IMR-90 (cell line): ENCODE results near the gene SNRPF.

Experiments
- CEBPB ChIP-seq: IDR thresholded peaks from 2 replicates; pipeline ENCODE4 v1.6.1; 2012; ENCODE audit warnings: low read depth, low read length, improper control_type of control experiment
- CHD1 ChIP-seq: IDR thresholded peaks from 2 replicates; pipeline ENCODE4 v1.6.1; 2012; ENCODE audit warnings: low read depth, low read length, improper control_type of control experiment
- MAZ ChIP-seq: IDR thresholded peaks from 2 replicates; pipeline ENCODE4 v1.6.1; 2012; ENCODE audit warnings: low read depth, mild to moderate bottlenecking, low read length, improper control_type of control experiment, moderate library complexity, borderline replicate concordance
- MXI1 ChIP-seq: IDR thresholded peaks from 2 replicates; pipeline ENCODE4 v1.6.1; 2012; ENCODE audit warnings: low read depth, mild to moderate bottlenecking, low read length, moderate library complexity, borderline replicate concordance
- POLR2A ChIP-seq: IDR thresholded peaks from 2 replicates; pipeline ENCODE4 v1.6.1; 2012; ENCODE audit warnings: mild to moderate bottlenecking, low read depth, low read length
- RAD21 ChIP-seq: IDR thresholded peaks from 2 replicates; pipeline ENCODE4 v1.6.1; 2012; ENCODE audit warnings: low read length, improper control_type of control experiment
- RCOR1 ChIP-seq: IDR thresholded peaks from 2 replicates; pipeline ENCODE4 v1.6.1; 2012; ENCODE audit warnings: mild to moderate bottlenecking, low read length, improper control_type of control experiment; ENCODE audit not compliant: insufficient replicate concordance
- RFX5 ChIP-seq: IDR thresholded peaks from 2 replicates; pipeline ENCODE4 v1.8.0; 2012; ENCODE audit warnings: low read depth, mild to moderate bottlenecking, low read length, moderate library complexity
- SMC3 ChIP-seq: fragments of 150-350 bp; IDR thresholded peaks from 2 replicates; pipeline ENCODE4 v1.6.1; 2016; ENCODE audit warnings: low read depth, mild to moderate bottlenecking, antibody characterized with exemption, low read length, moderate library complexity
- TF ChIP-seq, protein P1 (sequence below): conservative IDR thresholded peaks from 2 replicates; pipeline ENCODE4 v1.5.1; 2012; ENCODE audit warnings: mild to moderate bottlenecking, low read depth, low read length, improper control_type of control experiment
- TF ChIP-seq, protein P2 (sequence below): fragments of 150-350 bp; IDR thresholded peaks from 2 replicates; pipeline ENCODE4 v1.6.1; 2016; ENCODE audit warnings: low read depth, mild to moderate bottlenecking, low read length, moderate library complexity, borderline replicate concordance
- TF ChIP-seq, protein P3 (sequence below): fragments of 150-350 bp; IDR thresholded peaks from 2 replicates; pipeline ENCODE4 v1.6.1; 2017; ENCODE audit warnings: mild to moderate bottlenecking, antibody characterized with exemption, low read length, low read depth

DNA sequence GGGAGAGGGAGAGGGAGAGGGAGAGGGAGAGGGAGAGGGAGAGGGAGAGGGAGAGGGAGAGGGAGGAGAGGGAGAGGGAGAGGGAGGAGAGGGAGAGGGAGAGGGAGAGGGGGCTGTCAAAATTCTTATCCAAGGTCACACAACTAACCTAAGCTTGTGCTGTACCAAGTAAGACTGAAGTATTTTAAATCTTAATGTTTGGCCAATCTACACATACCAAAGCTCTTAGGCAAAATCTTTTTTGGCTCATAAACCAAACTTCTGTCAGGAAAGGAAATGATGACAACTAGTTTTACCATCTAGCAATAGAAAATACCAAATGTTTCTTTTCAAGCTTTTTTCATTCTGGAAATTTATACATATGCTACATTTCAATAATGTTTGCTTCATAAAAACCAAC lies 49.8 kb downstream of the SNRPF start:
- TF ChIP-seq, protein P1, sequence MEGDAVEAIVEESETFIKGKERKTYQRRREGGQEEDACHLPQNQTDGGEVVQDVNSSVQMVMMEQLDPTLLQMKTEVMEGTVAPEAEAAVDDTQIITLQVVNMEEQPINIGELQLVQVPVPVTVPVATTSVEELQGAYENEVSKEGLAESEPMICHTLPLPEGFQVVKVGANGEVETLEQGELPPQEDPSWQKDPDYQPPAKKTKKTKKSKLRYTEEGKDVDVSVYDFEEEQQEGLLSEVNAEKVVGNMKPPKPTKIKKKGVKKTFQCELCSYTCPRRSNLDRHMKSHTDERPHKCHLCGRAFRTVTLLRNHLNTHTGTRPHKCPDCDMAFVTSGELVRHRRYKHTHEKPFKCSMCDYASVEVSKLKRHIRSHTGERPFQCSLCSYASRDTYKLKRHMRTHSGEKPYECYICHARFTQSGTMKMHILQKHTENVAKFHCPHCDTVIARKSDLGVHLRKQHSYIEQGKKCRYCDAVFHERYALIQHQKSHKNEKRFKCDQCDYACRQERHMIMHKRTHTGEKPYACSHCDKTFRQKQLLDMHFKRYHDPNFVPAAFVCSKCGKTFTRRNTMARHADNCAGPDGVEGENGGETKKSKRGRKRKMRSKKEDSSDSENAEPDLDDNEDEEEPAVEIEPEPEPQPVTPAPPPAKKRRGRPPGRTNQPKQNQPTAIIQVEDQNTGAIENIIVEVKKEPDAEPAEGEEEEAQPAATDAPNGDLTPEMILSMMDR, result no peak
- TF ChIP-seq RCOR1 (no peak), POLR2A (no peak), MXI1 (no peak), CEBPB (no peak), RAD21 (no peak), CHD1 (no peak), RFX5 (no peak), SMC3 (no peak), MAZ (no peak)
- TF ChIP-seq, protein P2, sequence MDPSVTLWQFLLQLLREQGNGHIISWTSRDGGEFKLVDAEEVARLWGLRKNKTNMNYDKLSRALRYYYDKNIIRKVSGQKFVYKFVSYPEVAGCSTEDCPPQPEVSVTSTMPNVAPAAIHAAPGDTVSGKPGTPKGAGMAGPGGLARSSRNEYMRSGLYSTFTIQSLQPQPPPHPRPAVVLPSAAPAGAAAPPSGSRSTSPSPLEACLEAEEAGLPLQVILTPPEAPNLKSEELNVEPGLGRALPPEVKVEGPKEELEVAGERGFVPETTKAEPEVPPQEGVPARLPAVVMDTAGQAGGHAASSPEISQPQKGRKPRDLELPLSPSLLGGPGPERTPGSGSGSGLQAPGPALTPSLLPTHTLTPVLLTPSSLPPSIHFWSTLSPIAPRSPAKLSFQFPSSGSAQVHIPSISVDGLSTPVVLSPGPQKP, result no peak
- TF ChIP-seq, protein P3, sequence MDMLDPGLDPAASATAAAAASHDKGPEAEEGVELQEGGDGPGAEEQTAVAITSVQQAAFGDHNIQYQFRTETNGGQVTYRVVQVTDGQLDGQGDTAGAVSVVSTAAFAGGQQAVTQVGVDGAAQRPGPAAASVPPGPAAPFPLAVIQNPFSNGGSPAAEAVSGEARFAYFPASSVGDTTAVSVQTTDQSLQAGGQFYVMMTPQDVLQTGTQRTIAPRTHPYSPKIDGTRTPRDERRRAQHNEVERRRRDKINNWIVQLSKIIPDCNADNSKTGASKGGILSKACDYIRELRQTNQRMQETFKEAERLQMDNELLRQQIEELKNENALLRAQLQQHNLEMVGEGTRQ, result no peak
